Measurements from ENCODE around the gene SLC25A21. TPM values are rescaled to one million over a fixed set of nuclear protein-coding genes. Genes with fewer than 3 reads are reported as not detected.

Gene SLC25A21
- total RNA-seq, 1 experiment from 2014 or later = 7.1 TPM

DNA sequence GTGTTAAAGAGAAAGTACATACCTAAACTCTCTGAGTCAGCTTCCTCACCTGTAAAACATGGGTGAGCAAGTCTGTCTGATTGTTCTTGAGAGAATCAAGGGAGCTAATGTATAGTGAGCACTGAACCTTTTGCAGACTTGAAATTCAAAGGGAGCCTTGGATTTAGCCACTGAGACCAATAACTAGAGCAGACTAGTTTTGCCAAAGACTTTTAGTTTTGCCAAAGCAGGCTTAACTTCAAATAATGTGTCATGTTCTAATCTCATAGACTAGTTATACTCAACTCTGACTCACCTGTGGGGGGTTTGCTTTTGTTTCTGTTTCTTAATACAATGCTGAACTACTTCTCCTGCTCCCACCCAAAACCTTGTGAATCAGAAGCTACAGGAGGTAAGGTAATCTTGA is 123.7 kb downstream of the SLC25A21 start:
- Histone ChIP-seq H4K5ac (ENCODE audit: insufficient read length, low read depth, low read length) (no peak overlapping the region), H3K4ac (ENCODE audit: low read depth, low read length) (no peak overlapping the region), H3K23me2 (ENCODE audit: insufficient read length, low read depth, low read length, poor library complexity, severe bottlenecking) (no peaks in the 10 kb centered on the region), H4K8ac (replicated peaks; ENCODE audit: insufficient read length, low read depth, low read length) (no peak overlapping the region), H3K9ac (ENCODE audit: extremely low read depth, insufficient read length, low read length) (no peak overlapping the region), H2BK15ac (ENCODE audit: low read depth, low read length) (no peak overlapping the region), H3K56ac (ENCODE audit: insufficient read length, low read depth, low read length) (no peak overlapping the region), H2BK20ac (ENCODE audit: low read depth, low read length, poor library complexity, severe bottlenecking) (no peak overlapping the region), H3K9me3 (ENCODE audit: control insufficient read depth, low read depth, low read length) (no peaks in the 10 kb centered on the region), H2BK5ac (ENCODE audit: insufficient read length, low read length) (no peak overlapping the region), H3T11ph (ENCODE audit: low read length) (no peak overlapping the region), H2AFZ (ENCODE audit: low read length) (no peak overlapping the region), H3K14ac (ENCODE audit: insufficient read depth, low read length) (no peak overlapping the region), H3K79me1 (ENCODE audit: insufficient read depth, low read depth, low read length, poor library complexity, severe bottlenecking) (no peaks in the 10 kb centered on the region), H3K4me1 (ENCODE audit: insufficient read depth, low read length) (no peaks in the 10 kb centered on the region), H3K4me2 (ENCODE audit: insufficient read depth, insufficient read length, low read length) (no peak overlapping the region), H4K20me1 (ENCODE audit: control insufficient read depth, insufficient read depth, insufficient read length) (no peaks in the 10 kb centered on the region), H4K91ac (ENCODE audit: insufficient read length, low read depth, low read length) (no peak overlapping the region), H2BK12ac (ENCODE audit: insufficient read length, low read depth, low read length) (no peak overlapping the region), H3K79me2 (ENCODE audit: insufficient read depth, low read length) (no peaks in the 10 kb centered on the region), H3K18ac (ENCODE audit: insufficient read length, low read depth, low read length) (no peak overlapping the region), H2BK120ac (ENCODE audit: low read depth, low read length, poor library complexity, severe bottlenecking) (no peak overlapping the region), H3K27ac (ENCODE audit: insufficient read length, low read depth, low read length) (no peak overlapping the region), H3K27me3 (ENCODE audit: insufficient read depth, low read length) (no peaks in the 10 kb centered on the region), H2AK5ac (ENCODE audit: insufficient read length, low read length) (no peak overlapping the region), H3K23ac (ENCODE audit: insufficient read length, low read depth, low read length) (no peak overlapping the region)
- no peak overlapping the region for H3K27ac Mint-ChIP-seq
- no peaks in the 10 kb centered on the region for H3K36me3 Mint-ChIP-seq (ENCODE audit: insufficient read depth in 1 of 3, low read depth in 3 of 3)
- no peaks in the 10 kb centered on the region for H3K27me3 Mint-ChIP-seq (ENCODE audit: low read depth)
- H3K4me3 Mint-ChIP-seq = no peak overlapping the region
- peaks cover 9% of the 10 kb centered on the region in 2 experiments for H3K4me1 Mint-ChIP-seq
- DNase-seq = no peak
- TF ChIP-seq, protein P1, sequence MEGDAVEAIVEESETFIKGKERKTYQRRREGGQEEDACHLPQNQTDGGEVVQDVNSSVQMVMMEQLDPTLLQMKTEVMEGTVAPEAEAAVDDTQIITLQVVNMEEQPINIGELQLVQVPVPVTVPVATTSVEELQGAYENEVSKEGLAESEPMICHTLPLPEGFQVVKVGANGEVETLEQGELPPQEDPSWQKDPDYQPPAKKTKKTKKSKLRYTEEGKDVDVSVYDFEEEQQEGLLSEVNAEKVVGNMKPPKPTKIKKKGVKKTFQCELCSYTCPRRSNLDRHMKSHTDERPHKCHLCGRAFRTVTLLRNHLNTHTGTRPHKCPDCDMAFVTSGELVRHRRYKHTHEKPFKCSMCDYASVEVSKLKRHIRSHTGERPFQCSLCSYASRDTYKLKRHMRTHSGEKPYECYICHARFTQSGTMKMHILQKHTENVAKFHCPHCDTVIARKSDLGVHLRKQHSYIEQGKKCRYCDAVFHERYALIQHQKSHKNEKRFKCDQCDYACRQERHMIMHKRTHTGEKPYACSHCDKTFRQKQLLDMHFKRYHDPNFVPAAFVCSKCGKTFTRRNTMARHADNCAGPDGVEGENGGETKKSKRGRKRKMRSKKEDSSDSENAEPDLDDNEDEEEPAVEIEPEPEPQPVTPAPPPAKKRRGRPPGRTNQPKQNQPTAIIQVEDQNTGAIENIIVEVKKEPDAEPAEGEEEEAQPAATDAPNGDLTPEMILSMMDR (conservative IDR thresholded peaks at IDR 0.05) = no peak
- H3K9me3 Mint-ChIP-seq = no peaks in the 10 kb centered on the region

All from H9 (cell line).